IPS-11a (cell line): ENCODE results near the gene EVL.

Experiments
- H3K4me3 ChIP-seq: one replicate; pipeline ENCODE4 v1.5.1; 2013; ENCODE audit warnings: low read depth, low read length, control low read depth

The EVL gene

DNA sequence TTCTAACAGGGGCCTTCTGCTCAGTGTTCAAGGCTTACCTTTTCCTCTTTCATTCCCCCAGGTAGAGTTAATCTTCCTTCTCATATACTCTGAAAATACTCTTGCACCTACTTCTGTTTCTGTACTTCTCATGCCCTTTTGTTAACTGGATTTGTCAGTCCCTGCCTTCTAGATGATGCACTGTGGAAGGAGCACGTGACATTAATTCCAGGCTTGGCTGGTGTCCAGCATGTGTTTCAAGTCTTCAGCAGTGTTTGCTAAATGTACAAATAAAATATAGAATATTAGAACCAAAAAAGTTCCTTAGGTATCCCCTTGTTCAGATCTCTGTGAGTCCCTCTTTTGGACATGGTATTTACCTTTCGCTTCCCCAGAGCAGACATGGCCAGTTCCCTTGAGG is 27.9 kb upstream of the EVL start:
- H3K4me3 ChIP-seq = no peak overlapping the region

- H3K4me3 ChIP-seq = no peak overlapping the region
Measured at GRCh38 chr14:100038065-100038464, 27.2 kb upstream of the EVL start.

DNA sequence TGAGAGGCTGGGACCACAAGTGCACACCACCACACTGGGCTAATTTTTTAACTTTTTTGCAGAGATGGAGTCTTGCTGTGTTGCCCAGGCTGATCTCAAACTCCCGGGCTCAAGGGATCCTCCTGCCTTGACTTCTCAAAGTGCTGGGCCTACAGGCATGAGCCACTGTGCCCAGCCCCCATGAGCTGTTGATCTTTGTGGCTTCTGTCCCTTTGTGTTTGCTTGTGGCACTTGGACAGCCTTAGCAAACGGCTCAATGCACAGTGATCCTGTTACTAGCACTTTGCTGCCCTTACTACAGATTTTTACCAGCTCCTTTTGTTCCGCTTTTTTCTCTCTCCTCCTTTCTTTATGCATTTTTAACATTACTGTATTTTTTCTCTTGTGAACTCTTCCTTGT is 25.3 kb upstream of the EVL start:
- H3K4me3 ChIP-seq = no peak overlapping the region

GRCh38 chr14:100041271-100041670 is 24.0 kb upstream of the EVL start:
- H3K4me3 ChIP-seq = no peak overlapping the region

- H3K4me3 ChIP-seq = no peak overlapping the region
Measured at GRCh38 chr14:100042286-100042685, 22.9 kb upstream of the EVL start.

- no peak overlapping the region for H3K4me3 ChIP-seq
Measured at GRCh38 chr14:100045642-100046344, 19.4 kb upstream of the EVL start.

- no peak overlapping the region for H3K4me3 ChIP-seq
Measured at GRCh38 chr14:100047600-100047999, 17.6 kb upstream of the EVL start.

GRCh38 chr14:100048786-100049185 is 16.4 kb upstream of the EVL start:
- no peak overlapping the region for H3K4me3 ChIP-seq

DNA sequence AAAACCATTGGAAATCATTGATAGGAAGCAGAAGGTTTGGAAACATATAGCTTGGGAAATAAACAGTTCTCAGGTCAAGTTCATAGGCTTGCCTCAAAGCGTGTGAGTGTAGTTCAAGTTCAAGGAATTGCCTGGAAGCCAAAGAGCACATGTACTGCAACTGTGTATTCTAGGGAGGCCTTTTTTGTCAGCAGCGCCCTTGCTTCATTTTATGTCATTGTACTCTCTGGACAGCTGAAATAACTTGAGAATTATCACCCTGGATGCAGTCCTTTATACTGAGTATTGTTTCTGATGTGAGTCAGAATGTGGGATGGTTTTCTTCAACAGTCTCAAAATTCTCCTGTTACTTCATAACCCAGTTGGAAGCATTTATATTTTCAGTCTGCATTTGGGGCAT is 16.0 kb upstream of the EVL start:
- no peak overlapping the region for H3K4me3 ChIP-seq

DNA sequence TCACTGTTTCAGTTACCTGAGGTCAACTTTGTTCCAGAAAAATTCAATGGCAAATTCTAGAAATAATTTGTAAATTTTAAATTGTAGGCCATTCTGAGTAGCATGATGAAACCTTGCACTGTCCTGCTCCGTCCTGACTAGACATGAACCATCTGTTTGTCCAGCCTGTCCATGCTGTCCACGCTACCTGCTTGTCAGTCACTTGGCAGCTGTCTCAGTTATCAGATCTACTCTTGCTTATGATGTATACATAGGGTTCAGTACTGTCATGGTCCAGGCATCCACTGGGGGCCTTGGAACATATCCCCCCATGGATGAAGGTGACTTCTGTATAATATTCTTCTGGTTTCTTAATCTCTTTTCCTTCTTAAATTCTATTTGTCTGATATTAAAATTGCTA is 14.1 kb upstream of the EVL start:
- no peak overlapping the region for H3K4me3 ChIP-seq

DNA sequence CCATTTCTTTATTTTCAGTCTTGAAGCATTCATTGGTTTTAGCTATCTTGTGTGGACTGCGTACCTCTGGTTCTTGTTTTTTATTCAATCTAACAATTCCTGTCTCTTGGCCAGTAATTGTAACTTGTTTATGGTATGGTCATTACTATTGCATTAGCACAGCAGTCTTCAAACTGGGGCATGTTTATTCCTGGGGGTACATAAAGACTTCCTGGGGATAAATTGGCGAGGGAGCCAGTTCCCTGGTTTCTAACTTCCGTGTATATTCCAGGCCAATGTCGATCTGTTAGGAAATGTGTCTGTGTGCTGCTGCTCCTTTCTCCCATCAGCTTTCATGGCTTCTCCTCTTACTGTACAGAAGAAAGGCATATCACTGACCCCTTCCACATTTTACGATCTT is 13.7 kb upstream of the EVL start:
- no peak overlapping the region for H3K4me3 ChIP-seq

DNA sequence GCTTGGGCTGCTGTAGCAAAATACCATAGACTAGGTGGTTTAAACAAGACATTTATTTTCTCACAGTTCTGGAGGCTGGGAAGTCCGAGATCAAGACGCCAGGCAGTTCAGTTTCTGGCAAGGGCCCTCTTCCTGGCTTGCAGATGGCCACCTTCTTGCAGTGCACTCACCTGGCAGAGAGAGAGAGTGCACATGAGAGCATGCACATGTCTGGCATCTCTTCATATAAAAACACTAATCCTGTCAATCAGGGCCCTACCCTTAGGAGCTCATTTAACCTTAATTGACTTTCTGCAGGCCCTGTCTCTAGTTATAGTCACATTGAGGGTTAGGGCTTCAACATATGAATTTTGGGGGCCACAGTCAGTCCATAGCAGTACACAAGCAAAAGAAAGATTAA is 12.4 kb upstream of the EVL start:
- H3K4me3 ChIP-seq = no peak overlapping the region

- H3K4me3 ChIP-seq = no peak overlapping the region
Measured at GRCh38 chr14:100054316-100055075, 10.7 kb upstream of the EVL start.

DNA sequence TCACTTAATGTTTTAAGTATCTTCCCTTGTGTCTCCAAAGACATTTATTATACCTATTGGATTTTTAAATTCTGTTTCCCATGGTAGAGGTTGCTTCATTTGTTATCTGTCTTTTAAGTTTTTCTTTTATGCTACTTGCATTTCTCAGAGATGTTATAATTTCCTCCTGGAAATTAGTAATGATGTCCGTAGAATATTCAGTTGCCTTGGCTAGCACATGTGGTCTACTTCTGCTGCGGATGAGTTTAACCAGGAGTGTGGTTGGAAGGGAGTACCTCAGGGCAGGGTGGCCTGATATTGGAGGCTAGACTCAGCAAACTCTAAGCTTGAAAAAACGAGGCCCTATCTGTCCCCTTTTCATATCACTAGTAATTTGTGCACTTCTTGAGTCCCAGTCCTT is 8.8 kb upstream of the EVL start:
- no peak overlapping the region for H3K4me3 ChIP-seq

- no peak overlapping the region for H3K4me3 ChIP-seq
Measured at GRCh38 chr14:100056964-100057795, 8.0 kb upstream of the EVL start.

GRCh38 chr14:100058777-100059437 is 6.3 kb upstream of the EVL start:
- no peak overlapping the region for H3K4me3 ChIP-seq

- no peak overlapping the region for H3K4me3 ChIP-seq
Measured at GRCh38 chr14:100059438-100059781, 5.8 kb upstream of the EVL start.

DNA sequence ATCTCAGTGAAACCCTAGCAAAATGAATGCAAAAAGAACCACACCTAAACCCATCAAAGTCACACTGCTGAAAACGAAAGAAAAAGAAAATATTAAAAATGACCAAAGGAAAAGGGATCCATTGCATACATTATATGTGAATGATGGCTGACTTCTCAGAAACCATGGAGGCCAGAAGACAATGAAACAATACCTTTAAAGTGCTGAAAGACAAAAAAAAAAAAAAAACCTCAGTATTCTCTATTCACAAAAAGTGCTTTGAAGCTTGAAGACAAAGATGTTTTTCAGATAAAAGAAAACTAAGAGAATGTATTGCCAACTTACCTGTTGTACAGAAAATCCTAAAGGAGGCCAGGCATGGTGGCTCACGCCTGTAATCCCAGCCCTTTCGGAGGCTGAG is 4.5 kb upstream of the EVL start:
- H3K4me3 ChIP-seq = no peak overlapping the region

DNA sequence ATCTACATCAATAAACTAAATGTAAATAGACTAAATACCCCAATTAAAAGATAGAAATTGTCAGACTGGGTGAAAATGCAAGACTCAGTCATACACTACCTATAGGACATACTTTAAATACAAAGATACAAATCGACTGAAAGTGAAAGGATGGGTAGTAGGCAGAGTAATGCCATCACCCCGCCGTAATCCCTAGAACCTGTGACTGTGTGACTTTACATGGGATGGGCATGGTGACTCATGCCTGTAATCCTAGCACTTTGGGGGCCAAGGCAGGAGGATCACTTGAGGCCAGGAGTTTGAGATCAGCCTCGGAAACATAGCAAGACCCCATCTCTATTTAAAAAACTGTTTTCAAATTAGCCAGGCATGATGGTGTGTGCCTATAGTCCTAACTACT is 2.6 kb upstream of the EVL start:
- H3K4me3 ChIP-seq = no peak overlapping the region

DNA sequence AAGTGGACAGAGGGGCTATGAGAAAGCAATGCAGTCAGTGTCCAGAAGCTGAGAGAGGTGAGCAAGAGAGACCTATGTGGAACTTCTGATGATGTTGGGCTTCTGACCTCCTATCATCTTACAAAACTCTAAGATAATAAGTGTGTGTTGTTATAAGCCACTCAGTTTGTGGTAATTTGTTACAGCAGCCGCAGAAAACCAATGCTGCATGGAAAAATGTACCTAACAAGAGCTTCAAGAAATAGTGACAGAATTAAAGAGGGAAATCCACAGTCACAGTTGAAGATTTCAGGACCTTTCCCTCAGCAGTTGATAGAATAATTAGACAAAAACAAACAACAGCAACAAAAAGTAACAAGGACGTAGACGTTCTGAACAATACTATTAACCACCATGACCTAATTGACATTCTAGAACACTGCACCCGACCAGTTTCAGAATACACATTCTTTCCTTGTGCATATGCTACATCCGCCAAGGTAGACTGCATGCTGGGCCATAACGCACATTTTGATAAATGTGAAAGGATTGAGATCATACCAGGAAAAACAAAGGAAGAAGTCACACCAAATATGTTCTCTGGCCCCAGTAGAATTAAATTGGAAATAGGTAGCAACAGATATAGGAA is 1.8 kb upstream of the EVL start:
- no peak overlapping the region for H3K4me3 ChIP-seq
